Embryonic facial prominence (tissue), 1 donor: ENCODE results near the gene AGBL4.

Source experiments
- DNase-seq: peaks from one replicate; pipeline ENCODE4 v3.0.0-alpha.2; 2016; ENCODE audit errors: extremely low spot score

AGBL4 gene

DNA sequence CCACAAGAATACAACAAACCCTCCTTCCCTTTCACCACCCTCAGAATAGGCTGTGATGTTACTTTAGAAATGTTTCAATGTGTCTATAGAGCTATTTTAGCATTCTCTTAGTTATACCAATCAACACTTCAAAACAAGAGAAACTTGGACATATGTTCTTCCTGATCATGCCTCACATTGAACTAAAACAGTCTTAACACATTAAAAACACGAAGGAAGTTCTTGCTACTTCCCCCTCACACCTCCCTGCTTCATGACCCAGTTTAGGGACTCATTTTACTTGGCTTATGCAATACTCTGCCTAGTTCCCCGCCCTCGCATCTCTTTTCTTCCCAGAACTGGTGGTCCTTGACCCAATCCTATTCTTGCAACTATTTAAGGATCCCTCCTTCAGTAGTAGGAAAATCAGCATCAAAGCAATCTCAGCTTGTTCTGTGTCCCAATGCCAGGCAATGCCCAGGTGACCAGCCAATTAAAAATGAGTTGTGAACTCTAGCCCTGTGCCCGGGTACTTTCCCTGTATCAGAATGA lies 838.2 kb downstream of the AGBL4 start:
- no peak for DNase-seq

DNA sequence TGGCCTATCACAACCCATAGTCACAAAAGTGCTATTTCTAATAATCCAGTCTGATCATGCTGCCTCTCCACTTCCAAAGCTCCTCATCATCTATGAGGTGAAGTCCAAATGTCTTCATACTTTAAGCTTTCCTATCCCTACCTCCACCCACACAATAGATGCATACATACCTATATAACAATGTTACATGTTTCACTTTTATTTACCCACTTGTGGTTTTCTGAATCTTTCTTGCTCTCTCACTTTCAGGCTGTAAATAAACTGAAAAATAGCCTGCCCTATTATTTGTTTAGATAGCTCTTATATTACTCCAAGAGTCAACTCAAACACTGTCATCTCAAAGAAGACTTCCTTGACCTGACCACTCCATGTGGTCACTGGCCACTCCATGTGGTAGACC lies 840.3 kb downstream of the AGBL4 start:
- DNase-seq = no peak

DNA sequence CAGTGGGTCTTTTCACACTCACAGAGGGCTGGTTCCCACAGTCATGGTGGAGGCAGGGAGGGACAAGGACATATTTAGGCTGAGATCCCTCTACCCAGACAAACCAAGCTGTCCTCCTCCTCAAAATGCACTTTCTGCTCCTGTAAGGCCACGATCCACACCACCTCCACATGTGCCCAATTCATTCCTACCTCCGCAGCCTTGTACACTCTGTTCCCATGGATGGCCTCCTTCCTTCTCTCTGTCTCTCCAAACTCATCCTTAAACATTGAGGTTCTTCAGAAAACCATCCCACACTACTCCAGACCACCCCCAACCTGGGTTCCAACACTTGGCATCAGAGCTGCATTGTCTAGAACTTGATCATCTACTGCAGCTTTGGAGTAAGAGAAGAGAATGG lies 842.7 kb downstream of the AGBL4 start:
- DNase-seq = no peak

DNA sequence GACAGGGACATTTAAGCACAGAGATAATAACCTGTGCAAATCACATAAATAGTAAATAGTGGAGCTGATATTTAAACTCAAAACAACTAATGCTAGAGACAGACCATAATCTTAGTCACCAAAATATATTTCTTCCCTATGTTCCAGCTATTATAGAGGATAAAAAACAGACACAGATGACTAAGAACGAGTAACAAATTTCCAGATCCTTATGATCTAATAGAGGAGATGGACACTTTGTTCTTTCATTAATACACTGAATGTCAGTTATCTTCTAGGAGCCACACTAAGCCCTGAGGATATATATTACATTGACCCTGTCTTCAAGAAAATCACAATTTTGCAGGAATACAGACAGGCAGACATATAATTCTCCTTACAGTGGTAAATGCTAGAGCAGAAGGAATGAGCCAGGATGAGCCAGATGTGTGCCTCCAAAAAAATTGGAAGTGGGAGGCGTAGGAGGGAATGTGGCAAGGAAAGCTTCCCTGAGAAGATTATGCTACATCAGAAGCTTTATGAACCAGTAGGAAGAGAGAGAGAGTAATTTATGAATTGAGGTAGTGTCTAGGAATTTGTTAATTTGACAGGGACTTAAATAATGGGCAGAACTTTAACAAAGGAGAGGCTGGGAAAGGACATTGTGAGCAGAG lies 851.7 kb downstream of the AGBL4 start:
- DNase-seq = no peak

DNA sequence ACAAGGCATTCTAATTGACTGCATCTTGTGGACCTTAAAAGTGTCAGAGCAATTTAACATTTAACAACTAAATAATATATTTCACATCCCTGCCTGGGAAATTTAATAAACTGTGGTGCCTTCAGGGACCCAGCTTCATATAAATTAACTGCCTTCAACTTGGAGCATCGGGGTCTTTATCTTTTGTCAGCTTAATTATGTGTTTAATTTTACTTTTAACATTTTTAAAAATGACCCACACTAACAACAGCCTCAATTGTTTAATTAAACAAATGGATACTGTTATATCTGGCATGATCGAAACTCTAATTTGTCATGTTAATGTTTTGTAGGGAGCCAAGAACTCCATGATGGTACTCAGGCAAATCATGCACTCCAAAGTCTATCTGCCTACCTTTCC lies 857.7 kb downstream of the AGBL4 start:
- DNase-seq = no peak

DNA sequence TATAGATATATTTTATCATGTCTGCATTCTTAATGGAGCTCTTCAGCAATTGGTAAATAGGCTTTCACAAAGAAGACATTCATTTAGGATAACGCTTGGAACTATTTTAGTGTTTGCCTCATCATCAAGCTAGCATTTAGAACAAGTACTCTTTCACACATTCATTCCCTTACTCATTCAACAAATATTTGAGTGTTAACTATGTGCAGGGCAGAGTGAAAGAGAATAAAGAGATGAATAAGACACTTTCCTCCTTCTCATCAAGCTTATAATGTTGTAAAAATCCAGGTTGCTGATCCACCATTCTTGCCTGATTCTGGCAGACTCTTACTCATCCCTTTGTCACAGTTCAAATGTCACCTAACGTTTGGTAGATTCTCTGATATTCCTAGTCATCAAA lies 860.7 kb downstream of the AGBL4 start:
- DNase-seq = no peak

DNA sequence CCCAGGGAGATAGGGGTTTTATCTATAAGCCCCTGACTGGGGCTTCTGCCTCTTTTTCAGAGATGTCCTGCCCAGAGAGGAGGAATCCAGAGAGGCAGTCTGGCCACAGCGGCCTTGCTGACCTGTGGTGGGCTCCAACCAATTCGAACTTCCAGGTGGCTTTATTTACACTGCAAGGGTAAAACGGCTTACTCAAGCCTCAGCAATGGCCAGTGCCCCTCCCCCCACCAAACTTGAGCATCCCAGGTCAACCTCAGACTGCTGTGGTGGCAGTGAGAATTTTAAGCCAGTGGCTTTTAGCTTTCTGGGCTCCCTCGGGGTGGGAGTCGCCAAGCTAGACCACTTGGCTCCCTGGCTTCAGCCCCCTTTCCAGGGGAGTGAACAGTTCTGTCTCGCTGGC lies 863.1 kb downstream of the AGBL4 start:
- DNase-seq = no peak

DNA sequence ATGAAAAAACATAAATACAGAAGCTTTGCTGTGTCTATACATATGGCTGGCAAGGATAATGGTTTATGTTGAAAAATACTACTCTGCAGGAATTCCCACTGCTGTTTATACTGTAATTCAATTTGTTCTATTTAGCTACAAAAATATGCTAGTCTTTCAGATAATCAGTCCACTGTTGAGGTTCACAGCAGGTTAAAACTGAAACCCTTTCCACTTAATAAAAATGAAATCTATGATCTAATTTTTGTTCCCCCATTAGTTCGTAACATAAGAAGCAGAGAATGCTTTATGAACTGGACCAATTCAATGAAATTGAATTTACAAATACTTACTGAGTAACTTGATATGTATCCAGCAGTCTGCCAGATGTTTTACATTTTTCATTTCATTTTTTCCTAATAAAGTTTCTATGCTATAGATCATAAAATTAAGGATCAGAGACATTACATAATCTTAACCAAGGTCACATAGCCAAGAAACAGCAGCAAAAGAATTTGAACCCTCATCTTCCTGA lies 887.0 kb downstream of the AGBL4 start:
- DNase-seq = no peak

DNA sequence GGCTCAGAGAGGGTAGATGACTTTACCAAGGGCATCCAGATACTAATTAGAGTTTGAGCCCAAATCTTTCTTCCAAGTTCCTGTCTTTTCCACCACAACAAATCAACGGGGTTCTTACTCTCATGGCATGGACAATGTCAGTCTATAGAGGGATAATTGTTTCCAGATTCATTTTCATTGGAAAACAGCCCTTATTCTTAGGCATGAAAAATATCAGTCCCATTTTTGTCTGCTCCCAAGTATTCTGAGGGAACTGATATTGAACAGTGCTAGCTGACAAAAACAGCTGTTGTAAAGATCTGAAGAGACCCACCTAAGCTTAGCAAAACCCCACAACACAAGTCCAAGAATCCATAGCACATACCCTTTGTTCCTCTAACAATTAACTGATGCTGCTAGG lies 898.0 kb downstream of the AGBL4 start:
- no peak for DNase-seq

DNA sequence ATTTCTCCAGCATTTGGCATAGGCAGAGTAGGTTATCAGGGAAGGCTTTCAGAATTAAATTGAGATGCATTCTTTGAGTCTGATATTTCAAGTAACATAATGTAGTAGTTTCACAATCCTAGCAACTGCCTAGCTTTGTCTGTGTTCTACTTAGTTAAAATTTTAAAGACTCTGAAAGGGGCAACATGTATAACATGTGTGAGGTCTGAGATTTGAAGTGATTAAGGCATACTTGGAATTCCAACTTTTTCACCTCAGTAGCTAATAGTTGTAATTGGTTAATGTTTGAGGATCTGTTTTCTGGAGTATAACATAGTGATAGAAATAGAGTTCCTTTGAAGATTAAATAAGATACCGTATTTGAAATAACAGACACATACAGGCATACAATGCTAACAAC lies 911.8 kb downstream of the AGBL4 start:
- no peak for DNase-seq

DNA sequence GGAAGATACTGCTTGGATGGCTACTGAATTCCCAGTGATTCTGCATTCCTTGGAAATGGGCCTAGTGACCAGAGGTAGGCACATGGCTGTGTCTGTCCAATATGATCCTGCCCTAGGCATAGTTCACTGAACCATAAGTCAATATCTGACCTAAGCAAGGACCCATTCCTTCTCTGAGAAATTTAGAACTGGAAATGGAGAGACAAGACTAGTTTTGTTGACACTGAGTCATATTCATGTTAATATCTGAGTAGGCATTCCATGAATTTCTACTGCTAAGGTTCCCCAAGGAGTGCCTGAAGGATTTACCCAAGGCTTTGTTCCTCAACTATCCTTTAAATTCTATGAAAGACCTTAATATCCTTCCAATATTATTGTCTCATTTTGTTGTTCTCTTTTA lies 917.3 kb downstream of the AGBL4 start:
- no peak for DNase-seq

DNA sequence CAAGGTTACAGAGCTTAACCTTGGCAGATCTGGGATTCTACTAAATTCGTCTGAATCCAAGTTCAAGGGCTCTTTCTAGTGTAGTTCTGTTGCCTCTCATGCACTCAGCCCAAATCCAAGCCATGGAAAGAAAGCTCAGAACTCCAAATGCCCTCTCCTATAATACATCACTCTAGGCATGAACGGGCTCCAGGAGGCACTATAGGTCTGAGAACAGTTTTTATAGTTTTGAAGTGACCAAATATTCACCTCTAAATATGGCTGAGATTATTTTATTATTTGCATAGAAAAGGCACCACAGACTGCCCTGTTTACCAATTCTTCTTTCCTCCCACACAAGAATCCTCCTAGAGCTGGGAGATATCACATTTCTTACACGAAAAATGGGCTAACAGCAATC lies 919.2 kb downstream of the AGBL4 start:
- no peak for DNase-seq

DNA sequence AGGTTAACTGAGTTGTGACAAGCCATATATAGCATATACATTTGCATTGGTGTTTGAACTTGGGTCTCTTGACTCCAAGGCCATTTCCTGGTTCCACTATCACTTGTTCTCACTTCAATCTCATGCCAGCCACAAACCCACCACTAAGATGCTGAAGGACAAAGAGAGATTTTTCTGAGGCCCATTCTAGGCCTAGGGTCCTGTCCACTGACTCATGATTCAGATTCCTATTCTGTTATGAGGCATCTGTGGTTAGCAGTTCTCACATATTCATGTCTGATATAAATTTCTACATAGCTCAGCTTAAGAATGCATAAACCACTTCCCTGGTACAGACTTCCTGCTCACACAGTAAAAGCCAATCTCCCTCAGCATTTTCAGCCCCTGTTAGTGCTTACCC lies 921.0 kb downstream of the AGBL4 start:
- DNase-seq = no peak

DNA sequence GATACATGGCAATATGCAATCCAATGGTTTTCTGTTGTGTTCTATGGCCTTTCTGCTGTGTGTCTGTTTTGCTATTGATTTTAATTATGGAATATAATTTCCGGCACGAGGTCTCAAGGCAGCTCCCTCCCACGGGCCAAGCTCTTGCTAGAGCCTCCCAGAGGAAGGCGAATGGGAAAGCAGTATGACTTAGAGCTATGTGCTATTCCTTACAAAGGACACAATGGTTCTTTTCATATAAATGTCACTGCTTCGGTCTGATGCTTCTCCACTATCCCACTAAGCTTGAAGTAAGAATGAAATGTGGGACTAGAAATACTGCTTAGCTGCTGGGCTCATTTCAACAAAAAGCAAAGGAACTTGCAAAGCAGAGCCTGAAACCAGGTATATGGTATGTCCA lies 924.9 kb downstream of the AGBL4 start:
- no peak for DNase-seq

DNA sequence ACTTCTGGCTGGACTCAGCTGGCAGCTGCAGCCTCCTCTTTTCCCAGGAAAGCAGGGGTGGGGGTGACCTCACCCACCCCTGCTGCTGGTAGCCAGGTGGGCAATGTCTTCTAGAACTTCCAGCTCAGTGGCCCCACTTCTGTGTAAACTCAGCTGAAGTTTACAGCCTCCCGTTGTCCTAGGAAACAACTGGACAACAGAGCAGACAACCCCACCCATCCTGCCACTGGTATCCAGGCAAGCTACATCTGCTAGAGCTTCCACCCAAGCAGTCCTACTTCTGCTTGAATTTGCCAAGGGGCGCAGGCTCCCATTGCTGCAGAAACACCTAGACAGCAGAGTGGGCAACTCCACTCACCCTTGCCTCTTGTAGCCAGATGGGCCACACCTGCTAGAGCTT lies 937.4 kb downstream of the AGBL4 start:
- no peak for DNase-seq

DNA sequence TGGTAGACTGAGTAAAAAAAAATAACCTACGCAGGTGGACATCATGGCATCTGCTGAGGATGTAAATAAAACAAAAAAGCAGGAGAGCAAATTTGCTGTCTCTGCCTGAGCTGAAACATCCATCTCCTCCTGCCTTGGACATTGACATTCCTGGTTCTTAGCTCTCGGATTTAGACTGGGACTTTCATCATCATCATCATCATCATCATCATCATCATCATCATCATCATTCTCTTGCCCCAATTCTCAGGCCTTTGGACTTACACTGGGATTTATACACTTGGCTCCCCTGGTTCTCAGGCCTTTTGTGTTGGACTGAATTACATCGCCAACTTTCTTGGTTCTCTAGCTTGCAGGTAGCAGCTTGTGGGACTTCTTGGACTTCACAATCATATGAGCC lies 938.7 kb downstream of the AGBL4 start:
- DNase-seq = no peak

DNA sequence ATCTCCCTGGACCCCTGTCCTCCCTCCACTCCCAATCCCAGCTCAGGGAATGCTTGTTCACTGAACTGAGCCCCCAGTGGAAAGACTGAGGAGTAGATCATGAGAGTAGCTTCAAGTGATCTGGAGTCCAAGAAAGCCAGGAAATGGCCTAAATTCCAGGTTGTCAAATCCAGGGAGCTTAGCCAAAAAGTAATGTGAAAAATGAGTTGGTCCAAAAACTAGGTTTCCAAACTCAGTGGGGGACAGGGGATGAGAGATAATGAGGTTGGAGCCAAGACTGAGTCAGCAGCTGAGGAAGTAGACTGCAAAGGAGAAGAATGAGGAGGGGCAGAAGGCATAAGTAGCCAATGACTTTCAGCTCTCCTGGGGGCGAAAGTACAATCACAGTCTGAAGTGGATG lies 963.0 kb downstream of the AGBL4 start:
- DNase-seq = no peak

DNA sequence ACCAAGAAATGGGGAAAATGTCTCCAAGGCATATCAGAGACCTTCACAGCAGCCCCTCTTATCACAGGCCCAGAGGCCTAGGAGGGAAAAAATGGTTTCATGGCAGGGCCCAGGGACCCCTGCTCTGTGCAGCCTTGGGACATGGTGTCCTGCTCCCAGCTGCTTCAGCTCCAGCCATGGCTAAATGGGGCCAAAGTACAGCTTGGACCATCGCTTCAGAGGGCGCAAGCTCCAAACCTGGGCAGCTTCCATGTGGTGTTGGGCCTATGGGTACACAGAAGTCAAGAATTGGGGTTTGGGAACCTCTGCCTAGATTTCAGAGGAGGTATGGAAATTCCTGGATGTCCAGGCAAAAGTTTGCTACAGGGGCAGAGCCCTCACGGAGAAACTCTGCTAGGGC lies 964.7 kb downstream of the AGBL4 start:
- DNase-seq = no peak

DNA sequence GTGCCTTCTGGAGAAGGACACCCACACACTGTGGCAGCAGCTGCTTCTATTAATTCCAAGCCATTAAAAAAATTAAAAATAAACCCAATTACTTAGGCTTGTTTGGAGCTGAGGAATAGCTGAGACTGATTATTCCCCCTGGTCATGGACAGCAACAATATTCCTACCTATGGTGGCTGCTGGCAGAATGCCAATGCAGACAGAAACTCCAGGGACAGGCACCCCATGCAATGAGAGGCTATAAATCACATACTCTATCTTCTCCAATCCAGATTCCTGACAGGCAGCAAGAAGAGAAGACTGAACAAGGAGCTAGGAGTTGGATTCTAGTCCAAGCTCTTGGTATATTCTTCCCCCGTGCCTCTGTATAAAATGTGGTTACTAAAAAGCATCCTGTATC lies 971.7 kb downstream of the AGBL4 start:
- no peak for DNase-seq

DNA sequence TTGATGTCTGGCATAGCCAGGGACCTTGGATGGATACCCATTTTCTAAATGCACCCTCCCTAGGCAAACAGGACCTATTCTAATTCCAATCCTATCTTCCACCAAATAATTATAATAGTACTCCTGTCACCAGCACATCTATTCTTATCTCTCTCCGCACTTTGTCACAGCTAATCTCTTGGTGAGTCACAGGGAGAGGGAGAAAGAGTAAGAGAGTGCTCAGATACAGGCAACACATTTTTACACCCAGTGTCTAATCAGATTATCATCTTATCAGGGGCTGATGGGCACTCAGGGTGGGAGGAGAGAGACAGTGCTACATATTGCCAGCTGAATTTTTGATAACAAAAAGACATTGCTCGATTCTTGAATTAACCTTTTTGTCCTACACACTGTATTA lies 972.1 kb downstream of the AGBL4 start:
- DNase-seq = no peak

DNA sequence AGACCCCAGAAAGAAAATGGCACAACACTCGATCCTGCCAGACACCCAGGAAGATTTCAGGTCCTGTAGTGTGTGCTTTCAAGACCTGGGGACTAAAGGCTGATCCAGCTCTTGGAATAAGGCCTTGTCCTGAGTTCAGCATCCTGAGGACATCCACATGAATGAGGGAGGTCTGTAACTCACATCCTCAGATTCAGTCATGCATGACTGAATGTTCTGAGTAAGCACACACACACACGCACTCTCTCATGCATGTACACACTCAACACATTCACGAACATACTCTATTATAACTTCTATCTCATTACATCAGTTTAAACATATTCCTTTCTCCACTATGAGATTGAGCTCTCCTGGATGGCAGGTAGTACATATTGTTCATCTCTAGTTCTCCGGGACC lies 973.7 kb downstream of the AGBL4 start:
- DNase-seq = no peak

DNA sequence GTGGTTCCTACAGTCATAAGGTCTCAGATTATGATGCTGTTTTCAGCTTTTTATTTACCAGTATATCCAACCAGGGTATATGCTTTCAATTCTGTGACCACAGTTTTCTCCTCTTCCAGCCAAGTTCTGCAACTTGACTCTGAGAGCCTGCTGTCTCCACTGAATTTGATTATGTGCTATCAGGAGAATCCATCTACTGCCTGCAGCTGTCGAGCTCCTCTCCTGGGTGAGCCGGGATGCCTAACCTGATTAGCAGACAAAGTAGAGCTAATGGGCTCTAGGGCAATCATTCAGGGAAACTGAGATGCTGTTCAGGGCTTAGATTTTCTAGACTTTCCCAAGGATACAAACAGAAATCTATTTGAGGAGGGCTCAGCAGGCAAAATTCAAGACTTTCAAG lies 975.6 kb downstream of the AGBL4 start:
- DNase-seq = no peak

DNA sequence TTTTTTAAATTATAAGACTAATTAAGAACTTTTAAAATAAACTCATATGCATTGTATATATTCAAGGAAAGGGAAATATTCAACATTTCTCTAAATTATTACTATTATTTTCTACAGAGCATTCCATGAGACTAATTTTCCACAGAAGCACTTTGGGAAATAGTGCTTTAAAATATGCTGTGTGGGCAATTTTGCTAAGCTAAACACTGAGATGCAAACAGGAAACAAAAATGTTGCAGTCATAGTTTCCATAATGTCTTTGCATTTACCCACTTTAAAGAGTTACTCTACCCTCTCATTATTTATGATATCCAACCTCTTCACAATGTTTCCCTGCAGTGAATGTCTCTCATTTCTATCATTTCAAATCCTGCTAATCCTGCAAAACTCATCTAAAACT lies 977.4 kb downstream of the AGBL4 start:
- DNase-seq = no peak

DNA sequence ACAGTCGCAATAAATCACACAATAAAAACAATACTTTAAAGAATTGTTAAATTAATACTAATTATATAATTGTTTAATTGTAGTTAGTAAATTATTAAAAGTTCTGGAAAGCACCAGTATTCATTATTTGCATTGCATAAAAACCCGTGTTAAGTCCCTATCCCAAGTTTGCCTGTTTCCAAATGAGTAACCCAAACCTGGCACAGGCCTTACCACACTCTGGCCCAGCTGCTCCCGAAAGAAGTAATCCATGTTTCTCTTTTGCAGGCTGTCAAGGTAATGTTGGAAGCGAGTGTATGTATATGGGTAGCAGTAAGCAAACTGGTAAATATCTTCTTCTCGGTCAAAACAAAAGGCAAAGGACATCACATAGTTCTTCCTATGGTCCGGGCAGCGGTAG lies 978.4 kb downstream of the AGBL4 start:
- no peak for DNase-seq
